Hepatocyte (in vitro differentiated cells): Measurements from ENCODE around the gene SOX13. TPM values are rescaled to one million over a fixed set of nuclear protein-coding genes. Genes with fewer than 3 reads are reported as not detected.
A peak's percentile ranks its signal among the peaks of the same experiment; 100 is the strongest.

Experiments used
- DNase-seq: peaks from one replicate; pipeline ENCODE4 v3.0.0-alpha.2; 2016; ENCODE audit warnings: low spot score
- H2AFZ ChIP-seq: fragments of 200-600 bp; sonication (generic); 2 replicates; pipeline ENCODE4 v1.6.0; 2016; ENCODE audit warnings: antibody characterized with exemption, mild to moderate bottlenecking
- H3K27ac ChIP-seq: fragments of 200-600 bp; sonication (generic); 2 replicates; pipeline ENCODE4 v1.5.1; 2016; ENCODE audit warnings: mild to moderate bottlenecking
- H3K27me3 ChIP-seq: fragments of 200-600 bp; sonication (generic); 2 replicates; pipeline ENCODE4 v1.6.1; 2016
- H3K36me3 ChIP-seq: fragments of 200-600 bp; sonication (generic); replicated peaks from 2 replicates; pipeline ENCODE4 v1.5.1; 2016; ENCODE audit warnings: low read depth; ENCODE audit not compliant: insufficient read depth
- H3K4me1 ChIP-seq: fragments of 200-600 bp; sonication (generic); 2 replicates; pipeline ENCODE4 v1.5.1; 2016; ENCODE audit warnings: mild to moderate bottlenecking, moderate library complexity; ENCODE audit not compliant: insufficient read depth
- H3K4me2 ChIP-seq: fragments of 200-600 bp; sonication (generic); 2 replicates; pipeline ENCODE4 v1.6.0; 2016
- H3K4me3 ChIP-seq: fragments of 200-600 bp; sonication (generic); 2 replicates; pipeline ENCODE4 v1.5.1; 2016; ENCODE audit warnings: mild to moderate bottlenecking
- H3K79me2 ChIP-seq: fragments of 200-600 bp; sonication (generic); 2 replicates; pipeline ENCODE4 v1.6.0; 2017; ENCODE audit warnings: mild to moderate bottlenecking
- H3K9me2 ChIP-seq: fragments of 200-600 bp; sonication (generic); replicated peaks from 2 replicates; pipeline ENCODE4 v1.6.0; 2017; ENCODE audit warnings: mild to moderate bottlenecking; ENCODE audit not compliant: insufficient read depth
- H3K9me3 ChIP-seq: fragments of 200-600 bp; sonication (generic); 2 replicates; pipeline ENCODE4 v1.5.1; 2016; ENCODE audit warnings: low read depth, mild to moderate bottlenecking
- H4K20me1 ChIP-seq: fragments of 200-600 bp; sonication (generic); 2 replicates; pipeline ENCODE4 v1.6.0; 2016; ENCODE audit warnings: mild to moderate bottlenecking; ENCODE audit not compliant: insufficient read depth, poor library complexity, severe bottlenecking
- CTCF ChIP-seq: fragments of 200-600 bp; sonication (generic); IDR thresholded peaks from 2 replicates; pipeline ENCODE4 v1.5.1; 2016; ENCODE audit warnings: antibody characterized with exemption, mild to moderate bottlenecking; ENCODE audit not compliant: poor library complexity
- EZH2 ChIP-seq: fragments of 200-600 bp; sonication (generic); IDR thresholded peaks from 2 replicates; pipeline ENCODE4 v1.6.1; 2016; ENCODE audit warnings: antibody characterized with exemption, mild to moderate bottlenecking, borderline replicate concordance
- EZH2phosphoT487 ChIP-seq: fragments of 200-600 bp; sonication (generic); IDR thresholded peaks from one replicate; pipeline ENCODE4 v1.6.1; 2018; ENCODE audit warnings: antibody characterized with exemption, mild to moderate bottlenecking, low read depth, moderate library complexity; ENCODE audit not compliant: unreplicated experiment, severe bottlenecking
- WGBS: methylation state at CpG from one replicate; pipeline ENCODE4 v1.1.6; 2016; ENCODE audit warnings: low lambda C conversion rate; ENCODE audit errors: missing lambda C conversion rate; 5-methylcytosine and 5-hydroxymethylcytosine counted together
- polyA plus RNA-seq: library from polyadenylated mRNA; unstranded; fragments of >200 nt; fragmentation: Nextera tagmentation; extraction: Ambion mirVana; gene quantifications from 2 replicates; pipeline ENCODE4 v1.2.1, GENCODE V29; 2016
- total RNA-seq: library from RNA; depleted of rRNA; stranded (reverse); fragments of >200 nt; gene quantifications from 2 replicates; pipeline ENCODE4 v1.2.3, GENCODE V29; 2014

SOX13 gene
- total and polyA plus RNA-seq, 2 experiments from 2014 or later = 11.9 to 22.3 TPM

GRCh38 chr1:204123376-204123775 lies 50.5 kb downstream of the SOX13 start:
- no peak for DNase-seq
- Histone ChIP-seq H2AFZ (no peak overlapping the region), H3K79me2 (no peaks in the 10 kb centered on the region), H3K36me3 (no peaks in the 10 kb centered on the region), H3K9me2 (no peaks in the 10 kb centered on the region), H3K4me3 (no peak overlapping the region), H3K9me3 (no peaks in the 10 kb centered on the region), H3K4me2 (no peak overlapping the region), H4K20me1 (no peaks in the 10 kb centered on the region), H3K27me3 (no peaks in the 10 kb centered on the region), H3K4me1 (peaks cover 7% of the 10 kb centered on the region), H3K27ac (no peak overlapping the region)
- TF ChIP-seq EZH2phosphoT487 (no peak), CTCF (peak; percentile 34)
- 79% methylated on average over 9 of the region's 9 CpGs for WGBS

GRCh38 chr1:204124639-204125038 lies 51.7 kb downstream of the SOX13 start:
- Histone ChIP-seq H4K20me1 (no peaks in the 10 kb centered on the region), H3K79me2 (no peaks in the 10 kb centered on the region), H3K4me1 (peaks cover 16% of the 10 kb centered on the region), H3K9me3 (no peaks in the 10 kb centered on the region), H3K27ac (no peak overlapping the region), H3K27me3 (no peaks in the 10 kb centered on the region), H3K9me2 (no peaks in the 10 kb centered on the region), H3K4me3 (no peak overlapping the region), H2AFZ (no peak overlapping the region), H3K36me3 (no peaks in the 10 kb centered on the region), H3K4me2 (no peak overlapping the region)
- TF ChIP-seq EZH2 = no peak
- TF ChIP-seq EZH2phosphoT487 = no peak
- TF ChIP-seq CTCF = no peak
- DNase-seq = no peak
- WGBS = 95% methylated on average over 22 of the region's 22 CpGs

GRCh38 chr1:204125759-204126351 lies 52.9 kb downstream of the SOX13 start:
- no peak overlapping the region for H2AFZ ChIP-seq
- H3K4me3 ChIP-seq = no peak overlapping the region
- no peak overlapping the region for H3K27ac ChIP-seq
- H3K79me2 ChIP-seq = no peaks in the 10 kb centered on the region
- H3K36me3 ChIP-seq = no peaks in the 10 kb centered on the region
- 95% methylated on average over 18 of the region's 18 CpGs for WGBS
- no peaks in the 10 kb centered on the region for H4K20me1 ChIP-seq
- DNase-seq = no peak
- no peaks in the 10 kb centered on the region for H3K27me3 ChIP-seq
- H3K9me3 ChIP-seq = no peaks in the 10 kb centered on the region
- no peak overlapping the region for H3K4me2 ChIP-seq
- peaks cover 19% of the 10 kb centered on the region for H3K4me1 ChIP-seq
- TF ChIP-seq EZH2 (no peak), CTCF (no peak), EZH2phosphoT487 (no peak)
- no peaks in the 10 kb centered on the region for H3K9me2 ChIP-seq
